HG02798 (cell line): ENCODE measurements around the gene CRYGA.
"Not testable (repeated sequence)": the region's sequence is repeated elsewhere in the genome, so short reads cannot be mapped to it uniquely, and the experiment has no call there.

ENCODE experiments used
- ATAC-seq: cut with Tn5 transposase; IDR thresholded peaks from one replicate; pipeline ENCODE4 v1.9.1; 2021; ENCODE audit warnings: mild to moderate bottlenecking; ENCODE audit not compliant: unreplicated experiment, poor library complexity

CRYGA gene

DNA sequence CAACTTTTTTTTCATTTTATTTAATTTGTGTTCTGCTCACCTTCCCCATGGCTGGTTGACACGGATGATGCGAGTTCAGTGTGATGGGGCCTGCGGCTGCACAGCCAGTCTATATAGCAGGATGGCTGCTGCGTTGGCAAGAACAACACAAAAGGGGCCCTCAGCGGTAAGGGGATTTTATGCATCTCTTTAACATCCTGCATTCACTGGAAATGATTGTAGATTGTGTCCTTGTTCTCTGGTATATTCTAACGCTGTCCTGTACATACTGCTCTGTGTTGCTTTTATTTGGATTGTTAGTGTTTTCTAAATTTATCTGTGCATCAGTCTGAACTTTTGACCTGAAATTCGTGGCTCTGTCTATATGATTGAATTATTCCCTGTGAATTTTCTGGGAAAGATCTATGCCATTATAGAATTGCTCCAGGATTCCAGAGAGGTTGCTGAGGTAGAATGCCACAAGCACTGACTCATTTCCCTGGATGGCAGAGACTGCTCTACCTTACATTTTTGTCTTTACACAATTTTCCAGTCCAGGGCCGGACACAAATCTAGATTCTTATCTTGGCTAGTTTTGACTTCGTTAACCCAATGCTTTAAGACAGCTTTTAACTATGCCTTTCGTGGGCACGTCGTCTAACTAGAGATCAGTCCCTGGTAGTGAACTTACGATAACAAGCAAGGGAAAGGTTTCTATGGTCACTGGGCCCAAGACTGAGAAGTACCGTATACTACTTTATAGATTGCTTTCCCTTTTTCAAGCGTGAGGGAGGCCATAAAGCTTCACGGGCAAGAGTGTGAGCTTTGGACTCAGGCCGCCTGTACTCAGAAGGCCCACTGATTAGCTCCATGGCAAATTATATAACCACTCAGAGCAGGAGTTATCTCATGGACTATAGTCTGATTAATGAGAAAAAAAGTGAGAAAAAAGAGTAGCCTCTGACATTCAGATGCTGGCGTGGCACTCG, 33.4 kb downstream of the CRYGA start, which contains the start of gene CRYGC:
CRYGC (minus strand) TSS at position 85 of the 968 bp plus-strand sequence; CDS start at position 49, 36 bp downstream.
- no peak for ATAC-seq

DNA sequence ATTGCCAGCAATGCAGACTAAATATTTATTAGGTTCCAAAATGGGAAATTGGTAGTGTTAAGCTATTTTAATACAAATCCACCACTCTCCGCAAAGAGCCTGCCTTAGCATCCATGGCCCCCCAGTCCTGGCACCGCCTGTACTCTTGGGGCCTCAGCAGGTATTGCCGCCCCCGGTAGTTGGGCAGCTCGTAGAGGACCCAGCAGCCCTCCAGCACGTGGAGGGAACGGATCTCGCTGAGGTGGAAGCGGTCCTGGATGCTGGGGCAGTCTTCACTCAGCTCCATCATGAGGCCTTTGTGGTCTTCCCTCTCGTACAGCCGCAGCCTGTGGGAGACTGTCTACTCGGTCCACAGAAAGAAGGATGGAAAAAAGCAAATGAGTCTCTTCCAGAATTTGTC, 35.3 kb downstream of the CRYGA start:
- no peak for ATAC-seq

- ATAC-seq = no peak
These were observed 36.3 kb downstream of the CRYGA start for GRCh38 chr2:208127090-208127489.

DNA sequence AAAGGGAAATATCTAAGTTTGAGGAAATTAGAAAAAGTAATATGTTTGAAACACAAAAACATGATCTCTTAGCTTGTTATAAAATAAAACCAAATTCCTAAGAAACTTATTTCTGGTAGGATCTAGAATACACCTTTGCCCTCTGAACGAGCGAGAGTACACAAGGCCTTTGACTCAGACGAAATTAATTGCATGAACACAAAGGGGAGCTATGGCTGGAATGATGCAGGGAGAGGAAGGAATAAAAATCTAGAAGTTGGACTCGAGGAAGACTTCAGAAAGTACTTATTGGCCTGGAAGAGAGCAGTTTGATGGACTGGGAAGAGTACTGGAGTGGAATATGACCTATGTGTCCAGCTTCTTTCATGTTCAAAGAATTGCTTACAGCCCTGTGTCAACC, 38.1 kb downstream of the CRYGA start:
- no peak for ATAC-seq

DNA sequence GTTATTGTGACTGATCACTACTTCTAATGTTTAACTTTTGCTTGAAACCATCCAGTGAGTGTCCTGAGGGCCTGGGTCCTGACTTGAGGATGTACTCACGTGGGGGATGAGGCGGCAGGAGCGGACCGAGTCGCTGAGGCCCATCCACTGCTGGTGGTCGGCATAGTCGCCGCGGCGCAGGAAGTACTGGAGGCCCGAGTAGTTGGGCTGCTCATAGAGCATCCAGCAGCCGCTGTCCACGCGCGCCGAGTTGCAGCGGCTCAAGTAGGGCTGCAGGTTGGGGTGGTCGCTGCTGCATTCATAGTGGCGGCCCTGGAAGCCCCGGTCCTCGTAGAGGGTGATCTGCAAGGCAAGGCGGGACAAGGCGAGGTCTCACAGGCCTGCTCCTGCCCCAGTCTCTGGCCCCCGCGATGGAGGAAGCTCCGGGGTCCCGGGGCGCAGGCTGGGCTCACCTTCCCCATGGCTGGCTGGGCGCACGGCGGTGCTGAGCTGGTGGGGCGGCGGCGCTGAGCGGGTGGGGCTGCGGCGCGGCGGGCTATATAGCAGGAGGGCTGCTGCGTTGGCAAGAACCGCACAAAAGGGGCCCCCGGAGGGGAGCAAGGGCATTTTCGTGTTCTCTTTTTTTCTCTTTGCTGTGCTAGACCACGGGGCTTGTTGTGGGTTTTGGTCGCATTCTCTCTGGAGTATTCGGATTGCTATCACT, 39.2 kb downstream of the CRYGA start, which contains the start of gene CRYGD:
CRYGD (minus strand) TSS at position 512 of the 703 bp plus-strand sequence; CDS start at position 461, 51 bp downstream.
- not testable (repeated sequence) for ATAC-seq

GRCh38 chr2:208122248-208122647, 41.1 kb downstream of the CRYGA start:
- ATAC-seq = no peak

- ATAC-seq = no peak
These were observed 44.5 kb downstream of the CRYGA start for GRCh38 chr2:208118918-208119317.

- ATAC-seq = not testable (repeated sequence)
These were observed 46.0 kb downstream of the CRYGA start for GRCh38 chr2:208117390-208117789.

DNA sequence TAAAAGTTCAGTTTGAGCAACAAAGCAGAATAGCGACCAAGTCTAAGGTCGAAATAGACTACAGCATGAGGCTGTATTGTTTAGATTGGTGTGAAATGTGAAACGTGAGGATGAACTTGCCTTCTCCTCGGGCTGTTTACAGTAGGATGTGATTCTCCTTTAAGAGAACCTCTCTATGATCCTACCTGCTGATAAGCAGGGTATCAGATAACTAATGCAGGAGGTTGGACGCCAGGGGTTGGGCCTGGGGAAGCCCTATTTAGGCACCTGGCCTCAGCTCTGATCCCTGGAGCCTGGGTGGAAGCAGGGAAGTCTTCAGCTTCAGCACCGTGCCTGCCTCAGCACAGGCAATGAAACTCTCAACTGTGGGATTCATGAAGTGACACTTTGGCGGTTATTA, 50.4 kb downstream of the CRYGA start:
- no peak for ATAC-seq

- not testable (repeated sequence) for ATAC-seq
These were observed 51.1 kb downstream of the CRYGA start for GRCh38 chr2:208112273-208112745.
